Trophoblast cell (in vitro differentiated cells and primary cell): Measurements from ENCODE around the gene ANKRD13B.

ENCODE experiments used
- DNase-seq, 2 donors: peaks; one replicate each; pipeline ENCODE4 v3.0.0-alpha.2; 2016
- H2AFZ ChIP-seq: 2 replicates; pipeline ENCODE4 v1.6.1; 2013; ENCODE audit warnings: low read length, moderate library complexity, mild to moderate bottlenecking; ENCODE audit not compliant: insufficient read depth, poor library complexity
- H2AK5ac ChIP-seq: 2 replicates; pipeline ENCODE4 v1.6.1; 2013; ENCODE audit warnings: mild to moderate bottlenecking, low read length
- H2BK120ac ChIP-seq: 2 replicates; pipeline ENCODE4 v1.6.1; 2013; ENCODE audit warnings: low read length, mild to moderate bottlenecking, moderate library complexity; ENCODE audit not compliant: insufficient read depth, poor library complexity
- H2BK12ac ChIP-seq: 2 replicates; pipeline ENCODE4 v1.6.1; 2013; ENCODE audit warnings: mild to moderate bottlenecking, low read length, moderate library complexity
- H2BK5ac ChIP-seq: 2 replicates; pipeline ENCODE4 v1.6.1; 2013; ENCODE audit warnings: low read length, low read depth, moderate library complexity, mild to moderate bottlenecking; ENCODE audit not compliant: poor library complexity
- H3K14ac ChIP-seq: 2 replicates; pipeline ENCODE4 v1.6.1; 2013; ENCODE audit warnings: mild to moderate bottlenecking, low read length
- H3K18ac ChIP-seq: 2 replicates; pipeline ENCODE4 v1.6.1; 2013; ENCODE audit warnings: mild to moderate bottlenecking, low read length
- H3K23ac ChIP-seq: 2 replicates; pipeline ENCODE4 v1.6.1; 2013; ENCODE audit warnings: low read length
- H3K27ac ChIP-seq: 2 replicates; pipeline ENCODE4 v1.5.1; 2013; ENCODE audit warnings: low read depth, mild to moderate bottlenecking, inconsistent platforms, low read length, moderate library complexity
- H3K27me3 ChIP-seq: 2 replicates; pipeline ENCODE4 v1.6.1; 2013; ENCODE audit warnings: inconsistent platforms, mild to moderate bottlenecking, low read length, moderate library complexity; ENCODE audit not compliant: insufficient read depth
- H3K36me3 ChIP-seq, 2 experiments: 1 replicate in 1 of 2; 2 replicates in 1 of 2; pipeline ENCODE4 v1.6.1; 2013; ENCODE audit warnings: low read length in 2 of 2, mild to moderate bottlenecking in 2 of 2, moderate library complexity in 1 of 2; ENCODE audit not compliant: insufficient read depth in 2 of 2, control insufficient read depth in 1 of 2
- H3K4ac ChIP-seq: 2 replicates; pipeline ENCODE4 v1.6.1; 2013; ENCODE audit warnings: low read depth, mild to moderate bottlenecking, low read length, moderate library complexity
- H3K4me1 ChIP-seq, 2 experiments: 1 replicate in 1 of 2; 2 replicates in 1 of 2; pipeline ENCODE4 v1.6.1; 2013; ENCODE audit warnings: low read length in 2 of 2, mild to moderate bottlenecking in 2 of 2, moderate library complexity in 1 of 2; ENCODE audit not compliant: insufficient read depth in 2 of 2, control insufficient read depth in 1 of 2
- H3K4me2 ChIP-seq: 2 replicates; pipeline ENCODE4 v1.6.1; 2013; ENCODE audit warnings: inconsistent platforms, mild to moderate bottlenecking, low read length, moderate library complexity
- H3K4me3 ChIP-seq: 2 replicates; pipeline ENCODE4 v1.5.1; 2013; ENCODE audit warnings: mild to moderate bottlenecking, low read depth, low read length, inconsistent platforms
- H3K79me1 ChIP-seq: one replicate; pipeline ENCODE4 v1.6.1; 2013; ENCODE audit warnings: low read length
- H3K79me2 ChIP-seq: 2 replicates; pipeline ENCODE4 v1.6.1; 2013; ENCODE audit warnings: low read length, mild to moderate bottlenecking; ENCODE audit not compliant: control insufficient read depth, insufficient read depth, poor library complexity
- H3K9ac ChIP-seq: 2 replicates; pipeline ENCODE4 v1.6.1; 2013; ENCODE audit warnings: mild to moderate bottlenecking, low read length
- H3K9me3 ChIP-seq: 2 replicates; pipeline ENCODE4 v1.6.1; 2013; ENCODE audit warnings: low read depth, mild to moderate bottlenecking, control low read depth, inconsistent platforms, low read length; ENCODE audit not compliant: insufficient read depth
- H4K12ac ChIP-seq: 2 replicates; pipeline ENCODE4 v1.6.1; 2013; ENCODE audit warnings: low read depth, mild to moderate bottlenecking, low read length, moderate library complexity
- H4K8ac ChIP-seq: 2 replicates; pipeline ENCODE4 v1.6.1; 2013; ENCODE audit warnings: low read depth, mild to moderate bottlenecking, low read length, moderate library complexity
- H4K91ac ChIP-seq: one replicate; pipeline ENCODE4 v1.6.1; 2013; ENCODE audit warnings: low read depth, mild to moderate bottlenecking, low read length, moderate library complexity
- WGBS: extraction: QIAGEN DNeasy Blood & Tissue Kit; methylation state at CpG from one replicate; pipeline ENCODE4 v1.1.7; 2013; ENCODE audit warnings: missing lambda C conversion rate; ENCODE audit not compliant: insufficient read length, insufficient coverage; ENCODE audit errors: extremely low coverage; 5-methylcytosine and 5-hydroxymethylcytosine counted together

The ANKRD13B gene

GRCh38 chr17:29562615-29563014 lies 30.3 kb upstream of the ANKRD13B start:
- Histone ChIP-seq H2BK5ac (no peak overlapping the region), H3K9ac (no peak overlapping the region), H3K36me3 (no peaks in the 10 kb centered on the region), H3K79me2 (no peaks in the 10 kb centered on the region), H3K23ac (no peak overlapping the region), H3K14ac (no peak overlapping the region), H4K8ac (no peak overlapping the region), H2BK12ac (no peak overlapping the region), H3K79me1 (peaks cover 2% of the 10 kb centered on the region), H3K4me3 (no peak overlapping the region), H2AFZ (no peak overlapping the region), H4K91ac (no peak overlapping the region), H2BK120ac (no peak overlapping the region), H3K27me3 (peaks cover 11% of the 10 kb centered on the region), H4K12ac (no peak overlapping the region), H2AK5ac (no peak overlapping the region), H3K9me3 (peaks cover 3% of the 10 kb centered on the region), H3K4ac (no peak overlapping the region), H3K18ac (no peak overlapping the region), H3K4me1 (peaks cover 11 to 12% of the 10 kb centered on the region in 2 experiments), H3K4me2 (no peak overlapping the region), H3K27ac (no peak overlapping the region)
- WGBS: no CpG with 5 or more reads among the region's 18 CpGs
- no peak for DNase-seq

GRCh38 chr17:29563816-29564215 lies 29.1 kb upstream of the ANKRD13B start:
- no peak overlapping the region for H3K4ac ChIP-seq
- no peak overlapping the region for H3K23ac ChIP-seq
- H3K9me3 ChIP-seq: peaks cover 3% of the 10 kb centered on the region
- peaks cover 11% of the 10 kb centered on the region for H3K27me3 ChIP-seq
- peaks cover 4% of the 10 kb centered on the region for H3K79me2 ChIP-seq
- peaks cover 8% of the 10 kb centered on the region for H3K79me1 ChIP-seq
- H3K9ac ChIP-seq: no peak overlapping the region
- no peak overlapping the region for H3K27ac ChIP-seq
- H3K14ac ChIP-seq: no peak overlapping the region
- peaks cover 11 to 15% of the 10 kb centered on the region in 2 experiments for H3K4me1 ChIP-seq
- WGBS: no CpG with 5 or more reads among the region's 3 CpGs
- H3K18ac ChIP-seq: no peak overlapping the region
- no peak overlapping the region for H3K4me2 ChIP-seq
- DNase-seq: no peak
- no peak overlapping the region for H4K12ac ChIP-seq
- H4K8ac ChIP-seq: no peak overlapping the region
- no peak overlapping the region for H4K91ac ChIP-seq
- H3K4me3 ChIP-seq: no peak overlapping the region
- no peak overlapping the region for H2BK5ac ChIP-seq
- H3K36me3 ChIP-seq: no peaks in the 10 kb centered on the region
- H2AK5ac ChIP-seq: no peak overlapping the region
- H2AFZ ChIP-seq: no peak overlapping the region
- no peak overlapping the region for H2BK12ac ChIP-seq
- H2BK120ac ChIP-seq: no peak overlapping the region

GRCh38 chr17:29565643-29566472 lies 27.1 kb upstream of the ANKRD13B start:
- Histone ChIP-seq H3K9me3 (peaks cover 3% of the 10 kb centered on the region), H3K36me3 (no peaks in the 10 kb centered on the region), H3K9ac (no peak overlapping the region), H3K4ac (no peak overlapping the region), H3K27ac (no peak overlapping the region), H3K79me1 (peaks cover 11% of the 10 kb centered on the region), H3K27me3 (peaks cover 11% of the 10 kb centered on the region), H4K8ac (no peak overlapping the region), H3K14ac (no peak overlapping the region), H2BK5ac (no peak overlapping the region), H4K12ac (no peak overlapping the region), H3K18ac (no peak overlapping the region), H3K4me3 (peak overlapping the region; percentile 18), H4K91ac (no peak overlapping the region), H3K23ac (no peak overlapping the region), H2AK5ac (no peak overlapping the region), H3K79me2 (peaks cover 7% of the 10 kb centered on the region), H3K4me1 (peaks cover 18 to 27% of the 10 kb centered on the region in 2 experiments), H2BK120ac (no peak overlapping the region), H2BK12ac (no peak overlapping the region), H2AFZ (peak overlapping the region; percentile 50), H3K4me2 (peak overlapping the region; percentile 97)
- DNase-seq: peak; percentile 66 to 74
- WGBS: no CpG with 5 or more reads among the region's 55 CpGs

- peaks cover 4% of the 10 kb centered on the region for H3K9me3 ChIP-seq
- H3K9ac ChIP-seq: no peak within 1 kb of the TSS
- H2BK120ac ChIP-seq: no peak within 1 kb of the TSS
- H2AK5ac ChIP-seq: no peak within 1 kb of the TSS
- peaks cover 7% of the 10 kb centered on the region for H3K79me2 ChIP-seq
- peaks cover 11% of the 10 kb centered on the region for H3K27me3 ChIP-seq
- H2BK12ac ChIP-seq: no peak within 1 kb of the TSS
- H3K18ac ChIP-seq: peak within 1 kb of the TSS; percentile 64
- no peak within 1 kb of the TSS for H3K27ac ChIP-seq
- H3K79me1 ChIP-seq: peaks cover 11% of the 10 kb centered on the region
- WGBS: no CpG with 5 or more reads among the region's 94 CpGs
- peak within 1 kb of the TSS; percentile 61 for H4K8ac ChIP-seq
- no peak within 1 kb of the TSS for H3K23ac ChIP-seq
- H3K4ac ChIP-seq: no peak within 1 kb of the TSS
- peaks cover 2 to 5% of the 10 kb centered on the region in 2 experiments for H3K36me3 ChIP-seq
- no peak within 1 kb of the TSS for H4K91ac ChIP-seq
- H3K4me2 ChIP-seq: peak within 1 kb of the TSS; percentile 97
- H3K14ac ChIP-seq: peak within 1 kb of the TSS; percentile 46
- H3K4me3 ChIP-seq: peak within 1 kb of the TSS; percentile 71
- peak within 1 kb of the TSS; percentile 56 for H2AFZ ChIP-seq
- peak; percentile 70 to 80 for DNase-seq
- peaks cover 18 to 27% of the 10 kb centered on the region in 2 experiments for H3K4me1 ChIP-seq
- peak within 1 kb of the TSS; percentile 40 for H4K12ac ChIP-seq
- H2BK5ac ChIP-seq: no peak within 1 kb of the TSS
Measured at GRCh38 chr17:29566473-29567303, 26.2 kb upstream of the ANKRD13B start, which contains the start of gene ABHD15. Gene ABHD15, minus strand, starts transcription at chr17:29567037. Its CDS starts 71 bp downstream, at chr17:29566966.
